Upper lobe of right lung (tissue), 1 donor: Measurements from ENCODE around the gene ADAMTS19. TPM values are rescaled to one million over a fixed set of nuclear protein-coding genes. Genes with fewer than 3 reads are reported as not detected.
"Not testable (repeated sequence)": the region's sequence is repeated elsewhere in the genome, so short reads cannot be mapped to it uniquely, and the experiment has no call there.

Source experiments
- ATAC-seq: fragments of 200-7000 bp; cut with Tn5 transposase; one replicate; pipeline ENCODE4 v1.9.1; 2020; ENCODE audit warnings: mild to moderate bottlenecking, moderate library complexity
- DNase-seq: peaks from one replicate; pipeline ENCODE4 v3.0.0-alpha.2; 2020
- H3K27ac ChIP-seq: fragments of 200-600 bp; one replicate; pipeline ENCODE4 v1.8.0; 2022
- H3K27me3 ChIP-seq: fragments of 200-600 bp; one replicate; pipeline ENCODE4 v1.8.0; 2022; ENCODE audit warnings: mild to moderate bottlenecking
- H3K36me3 ChIP-seq: fragments of 200-600 bp; one replicate; pipeline ENCODE4 v1.8.0; 2022
- H3K4me1 ChIP-seq: fragments of 200-600 bp; one replicate; pipeline ENCODE4 v1.8.0; 2022
- H3K4me3 ChIP-seq: fragments of 200-600 bp; one replicate; pipeline ENCODE4 v1.8.0; 2022; ENCODE audit warnings: mild to moderate bottlenecking
- H3K9me3 ChIP-seq: fragments of 200-600 bp; one replicate; pipeline ENCODE4 v1.8.0; 2022
- CTCF ChIP-seq: fragments of 200-600 bp; IDR thresholded peaks from one replicate; pipeline ENCODE4 v1.8.0; 2022; ENCODE audit warnings: antibody characterized with exemption
- intact Hi-C: fragments of 100-400 bp; cut with DNase I; formaldehyde crosslinking; loops from one replicate; pipeline ENCODE4 v1.11.0; 2022
- total RNA-seq: library from RNA; stranded (reverse); fragmentation: NEBNext Ultra II Directional; extraction: Animal tissue kit (Norgen Biotek cat#: 25700); gene quantifications from one replicate; pipeline ENCODE4 v1.2.1, GENCODE V29; 2021
- donor health status: DM: no; HTN: yes; CAD: no; lungs with severe emphysema.

Gene ADAMTS19
- total RNA-seq, 1 donor from 2014 or later, result not detected

- DNase-seq (no peak), ATAC-seq (no peak)
- H3K36me3 ChIP-seq, result no peaks in the 10 kb centered on the region
- intact Hi-C loops, result no loop called here
- no peak overlapping the region for H3K4me3 ChIP-seq
- no peak for TF ChIP-seq CTCF
- H3K4me1 ChIP-seq, result no peaks in the 10 kb centered on the region
- H3K9me3 ChIP-seq, result no peaks in the 10 kb centered on the region
- no peaks in the 10 kb centered on the region for H3K27me3 ChIP-seq
- no peak overlapping the region for H3K27ac ChIP-seq
Observed at GRCh38 chr5:129547137-129547536, 87.0 kb downstream of the ADAMTS19 start.

DNA sequence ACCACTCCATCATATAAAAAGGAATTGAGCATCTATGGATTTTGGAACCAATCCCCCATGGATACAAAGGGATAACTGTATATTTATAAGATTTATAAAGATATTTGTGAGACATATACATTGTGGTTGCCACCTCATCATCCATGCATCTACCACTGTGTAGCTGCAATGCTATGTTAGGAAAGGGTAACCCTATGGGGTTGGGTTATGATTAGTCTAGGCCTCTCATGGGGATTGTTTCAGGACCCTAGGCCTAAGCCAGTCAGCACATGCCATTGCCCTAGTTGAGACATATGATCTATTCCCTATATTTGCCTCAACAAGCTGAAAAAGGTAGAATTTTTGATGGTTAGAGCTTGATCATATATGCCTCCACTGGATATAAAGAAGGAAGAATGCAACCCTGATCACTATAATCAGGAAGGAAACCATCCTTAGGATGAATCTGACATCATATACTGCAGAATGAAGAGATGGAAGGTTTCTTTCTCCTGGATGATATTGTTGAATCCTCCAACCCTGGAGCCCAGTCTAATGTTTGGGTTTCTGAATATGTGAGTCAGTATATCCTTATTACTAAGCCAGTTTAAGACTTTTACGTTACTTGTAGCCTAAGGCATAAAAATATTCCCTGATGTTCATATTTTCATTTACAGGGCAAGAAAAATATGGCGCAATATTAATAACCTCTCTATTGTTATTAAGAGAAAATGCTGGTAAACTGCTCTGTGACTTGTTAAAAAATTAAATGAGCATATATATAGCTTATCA lies 94.2 kb downstream of the ADAMTS19 start:
- no peak for DNase-seq
- Histone ChIP-seq H3K27me3 (no peaks in the 10 kb centered on the region), H3K9me3 (no peaks in the 10 kb centered on the region), H3K27ac (no peak overlapping the region), H3K36me3 (no peaks in the 10 kb centered on the region), H3K4me3 (no peak overlapping the region), H3K4me1 (no peaks in the 10 kb centered on the region)
- ATAC-seq, result no peak
- TF ChIP-seq CTCF, result no peak
- intact Hi-C loops, result no loop called here

DNA sequence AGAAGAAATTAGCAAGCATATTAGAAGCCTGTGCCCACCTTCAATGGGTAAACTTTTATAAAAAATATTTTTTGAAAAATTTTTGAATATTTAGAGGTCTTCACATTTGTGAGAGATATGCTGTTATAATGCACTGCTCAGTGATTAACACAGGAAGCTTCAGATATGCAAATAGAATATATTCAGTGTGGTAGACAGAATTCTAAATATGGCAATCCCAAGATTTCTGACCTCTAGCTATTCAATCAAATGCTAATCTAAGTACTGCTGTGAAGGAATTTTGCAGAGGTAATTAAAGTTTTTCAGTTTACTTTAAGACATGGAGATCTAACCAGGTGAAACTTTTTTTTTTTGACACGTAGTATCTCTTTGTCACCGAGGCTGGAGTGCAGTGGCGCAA lies 103.5 kb downstream of the ADAMTS19 start:
- no peak overlapping the region for H3K27ac ChIP-seq
- DNase-seq, result no peak
- ATAC-seq, result no peak
- no peaks in the 10 kb centered on the region for H3K4me1 ChIP-seq
- H3K9me3 ChIP-seq, result no peaks in the 10 kb centered on the region
- intact Hi-C loops, result no loop called here
- no peaks in the 10 kb centered on the region for H3K27me3 ChIP-seq
- H3K4me3 ChIP-seq, result no peak overlapping the region
- no peaks in the 10 kb centered on the region for H3K36me3 ChIP-seq
- TF ChIP-seq CTCF, result no peak

DNA sequence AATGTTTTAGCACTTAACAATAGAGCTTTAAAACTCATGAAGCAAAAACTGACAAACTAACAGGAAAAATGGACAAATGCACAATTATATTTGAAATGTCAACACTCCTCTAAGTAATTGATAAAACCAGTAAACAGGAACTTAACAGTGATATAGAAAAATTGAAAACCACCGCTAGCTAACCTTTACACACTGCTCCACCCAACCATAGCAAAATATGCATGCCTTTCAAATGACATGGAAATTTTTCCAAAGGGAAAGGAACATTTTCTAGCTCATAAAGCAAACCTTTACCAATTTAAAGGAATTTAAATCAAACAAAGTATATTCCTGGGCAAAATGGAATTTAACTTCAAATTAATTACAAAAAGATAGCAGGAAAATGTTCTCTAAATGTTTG lies 109.2 kb downstream of the ADAMTS19 start:
- no peaks in the 10 kb centered on the region for H3K4me1 ChIP-seq
- DNase-seq, result no peak
- no peaks in the 10 kb centered on the region for H3K27me3 ChIP-seq
- H3K9me3 ChIP-seq, result no peaks in the 10 kb centered on the region
- no peak overlapping the region for H3K4me3 ChIP-seq
- intact Hi-C loops, result no loop called here
- TF ChIP-seq CTCF, result no peak
- no peak for ATAC-seq
- H3K27ac ChIP-seq, result no peak overlapping the region
- no peaks in the 10 kb centered on the region for H3K36me3 ChIP-seq

DNA sequence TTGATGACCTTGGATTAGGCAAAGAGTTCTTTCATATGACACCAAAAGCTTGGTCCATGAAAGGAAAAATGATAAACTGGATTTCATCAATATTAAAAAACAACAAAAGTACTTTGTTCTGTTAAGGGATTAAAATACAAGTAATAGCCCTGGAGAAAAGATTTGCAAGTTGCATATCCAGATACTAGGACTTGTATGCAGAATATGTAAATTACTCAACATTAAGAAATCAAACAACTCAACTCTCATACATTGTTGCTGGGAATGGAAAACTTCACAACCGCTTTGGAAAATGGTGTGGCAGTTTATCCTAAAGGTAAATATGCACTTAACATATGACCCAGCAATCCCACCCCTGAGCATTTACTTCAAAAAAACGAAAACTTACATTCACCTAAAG lies 112.0 kb downstream of the ADAMTS19 start:
- H3K4me1 ChIP-seq, result no peaks in the 10 kb centered on the region
- no peaks in the 10 kb centered on the region for H3K36me3 ChIP-seq
- no peaks in the 10 kb centered on the region for H3K27me3 ChIP-seq
- H3K27ac ChIP-seq, result no peak overlapping the region
- no peak for TF ChIP-seq CTCF
- no peaks in the 10 kb centered on the region for H3K9me3 ChIP-seq
- ATAC-seq (no peak), DNase-seq (no peak)
- H3K4me3 ChIP-seq, result no peak overlapping the region
- intact Hi-C loops, result no loop called here

DNA sequence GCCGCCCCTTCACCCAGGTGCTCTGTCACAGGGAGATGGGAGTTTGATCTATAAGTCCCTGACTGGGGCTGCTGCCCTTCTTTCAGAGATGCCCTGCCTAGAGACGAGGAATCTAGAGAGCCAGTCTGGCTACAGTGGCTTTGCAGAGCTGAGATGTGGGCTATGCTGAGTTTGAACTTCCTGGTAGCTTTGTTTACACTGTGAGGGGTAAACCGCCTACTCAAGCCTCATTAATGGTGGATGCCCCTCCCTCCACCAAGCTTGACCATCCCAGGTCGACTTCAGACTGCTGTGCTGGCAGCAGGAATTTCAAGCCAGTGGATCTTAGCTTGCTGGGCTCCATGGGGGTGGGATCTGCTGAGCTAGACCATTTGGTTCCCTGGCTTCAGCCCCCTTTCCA lies 124.4 kb downstream of the ADAMTS19 start:
- H3K36me3 ChIP-seq, H3K4me1 ChIP-seq, H3K4me3 ChIP-seq, ATAC-seq, H3K27me3 ChIP-seq, H3K27ac ChIP-seq, DNase-seq, intact Hi-C loops, H3K9me3 ChIP-seq: not testable (repeated sequence)
